Endothelial cell of umbilical vein (primary cell): ENCODE measurements around the gene NETO1. TPM values are rescaled to one million over a fixed set of nuclear protein-coding genes. Genes with fewer than 3 reads are reported as not detected.

Experiments
- BruUV-seq: library from RNA; stranded (reverse); fragments of 400-500 nt; replicated peaks from 2 replicates; lab custom pipeline; 2021; lab: Mats Ljungman, UMichigan
- CTCF ChIA-PET: fragments of 300-600, 350-600 bp; sonication (Branson Sonifier 250); formaldehyde crosslinking; loops from one replicate; lab custom pipeline; 2021; ENCODE audit warnings: antibody characterized with exemption, inconsistent platforms; lab: Charles Lee
- POLR2A ChIA-PET: fragments of 300-600, 350-600 bp; sonication (Branson Sonifier 250); formaldehyde crosslinking; loops from one replicate; lab custom pipeline; 2021; ENCODE audit warnings: antibody characterized with exemption, inconsistent platforms; lab: Charles Lee
- DNase-seq: peaks from one replicate; pipeline ENCODE4 v3.0.0-alpha.2; 2011; ENCODE audit warnings: low read depth, low spot score
- FAIRE-seq: peaks from 2 replicates; lab custom pipeline; 2011; peaks lifted over from hg19 to GRCh38; lab: Jason Lieb, UNC
- H2AFZ ChIP-seq: 2 replicates; pipeline ENCODE4 v1.6.0; 2012; ENCODE audit warnings: low read depth, low read length, control low read depth, inconsistent platforms
- H3K27ac ChIP-seq: 2 replicates; pipeline ENCODE4 v1.5.1; 2011; ENCODE audit warnings: low read depth, mild to moderate bottlenecking, control low read depth, low read length, moderate library complexity; ENCODE audit not compliant: insufficient read depth
- H3K27me3 ChIP-seq, 2 experiments: 2 replicates each; pipeline versions ENCODE4 v1.6.0 to v1.6.1; 2011; ENCODE audit warnings: low read length in 2 of 2, mixed read lengths in 1 of 2; ENCODE audit not compliant: control insufficient read depth in 2 of 2, insufficient read depth in 2 of 2
- H3K36me3 ChIP-seq, 2 experiments: 2 replicates in 1 of 2; 3 replicates in 1 of 2; pipeline ENCODE4 v1.5.1; 2011; ENCODE audit warnings: low read length in 2 of 2, mild to moderate bottlenecking in 1 of 2, moderate library complexity in 1 of 2; ENCODE audit not compliant: control insufficient read depth in 2 of 2, insufficient read depth in 2 of 2; ENCODE audit errors: extremely low read depth in 1 of 2
- H3K4me1 ChIP-seq: 3 replicates; pipeline ENCODE4 v1.5.1; 2011; ENCODE audit warnings: mild to moderate bottlenecking, low read length; ENCODE audit not compliant: control insufficient read depth, insufficient read depth; ENCODE audit errors: extremely low read depth
- H3K4me2 ChIP-seq: 2 replicates; pipeline ENCODE4 v1.6.1; 2011; ENCODE audit warnings: low read length, control low read depth, mixed read lengths; ENCODE audit not compliant: insufficient read depth
- H3K4me3 ChIP-seq, 3 experiments: fragments of 200-600 bp in 1 of 3; sonication (generic), shearing (Covaris generic) in 1 of 3; replicated peaks in 1 of 3; 2 replicates each; pipeline ENCODE4 v1.5.1; 2011 to 2016; ENCODE audit warnings: control low read depth in 3 of 3, low read length in 3 of 3, mild to moderate bottlenecking in 2 of 3, inconsistent platforms in 1 of 3, low read depth in 1 of 3, moderate library complexity in 1 of 3; ENCODE audit not compliant: insufficient read depth in 1 of 3
- H3K79me2 ChIP-seq: 2 replicates; pipeline ENCODE4 v1.6.0; 2012; ENCODE audit warnings: low read length, inconsistent platforms; ENCODE audit not compliant: control insufficient read depth, insufficient read depth
- H3K9ac ChIP-seq: replicated peaks from 2 replicates; pipeline ENCODE3; 2011; ENCODE audit warnings: low read length, control low read depth; ENCODE audit not compliant: insufficient read depth; ENCODE audit errors: extremely low read depth
- H3K9me1 ChIP-seq: replicated peaks from 3 replicates; pipeline ENCODE4 v1.6.0; 2011; ENCODE audit warnings: mild to moderate bottlenecking, low read length; ENCODE audit not compliant: control insufficient read depth, insufficient read depth; ENCODE audit errors: extremely low read depth
- H3K9me3 ChIP-seq: replicated peaks from 2 replicates; pipeline ENCODE4 v1.5.1; 2012; ENCODE audit warnings: low read length, inconsistent platforms; ENCODE audit not compliant: control insufficient read depth, insufficient read depth
- H4K20me1 ChIP-seq: replicated peaks from 2 replicates; pipeline ENCODE3; 2011; ENCODE audit warnings: mild to moderate bottlenecking, low read length; ENCODE audit not compliant: control insufficient read depth, insufficient read depth; ENCODE audit errors: extremely low read depth
- CTCF ChIP-seq, 2 donors: IDR thresholded peaks; 1 replicate in 1 of 2; 2 replicates in 1 of 2; pipeline ENCODE4 v1.5.1; 2011; ENCODE audit warnings: low read length in 2 of 2, mild to moderate bottlenecking in 2 of 2, moderate library complexity in 2 of 2, control low read depth in 1 of 2, inconsistent platforms in 1 of 2, low read depth in 1 of 2; ENCODE audit not compliant: insufficient read depth in 1 of 2; ENCODE audit errors: extremely low read depth in 1 of 2
- EZH2 ChIP-seq: IDR thresholded peaks from 2 replicates; pipeline ENCODE4 v1.6.1; 2012; ENCODE audit warnings: borderline replicate concordance, low read depth, mild to moderate bottlenecking, moderate library complexity, low read length, inconsistent platforms; ENCODE audit not compliant: severe bottlenecking
- FOS ChIP-seq: IDR thresholded peaks from 2 replicates; pipeline ENCODE4 v1.6.1; 2011; ENCODE audit warnings: mild to moderate bottlenecking, low read length, moderate library complexity, borderline replicate concordance; ENCODE audit not compliant: insufficient read depth
- GATA2 ChIP-seq: IDR thresholded peaks from 2 replicates; pipeline ENCODE4 v1.7.0; 2011; ENCODE audit warnings: low read depth, mild to moderate bottlenecking, moderate library complexity, mixed read lengths, low read length; ENCODE audit not compliant: insufficient read length, insufficient read depth
- JUN ChIP-seq: IDR thresholded peaks from 2 replicates; pipeline ENCODE4 v1.6.1; 2011; ENCODE audit warnings: borderline replicate concordance, low read depth; ENCODE audit not compliant: insufficient read length, insufficient read depth
- MYC ChIP-seq: IDR thresholded peaks from one replicate; pipeline ENCODE4 v1.6.1; 2011; ENCODE audit warnings: mild to moderate bottlenecking, low read depth, low read length
- POLR2A ChIP-seq: IDR thresholded peaks from 2 replicates; pipeline ENCODE4 v1.6.1; 2012; ENCODE audit warnings: low read depth, mild to moderate bottlenecking, control low read depth, low read length
- POLR2AphosphoS5 ChIP-seq: IDR thresholded peaks from 2 replicates; pipeline ENCODE4 v1.6.1; 2012; ENCODE audit warnings: low read depth, mild to moderate bottlenecking, control low read depth, low read length, moderate library complexity; ENCODE audit not compliant: insufficient read depth
- dilution Hi-C: fragments of 300-500 bp; cut with MboI; formaldehyde crosslinking; loops from one replicate; pipeline ENCODE4 v1.15.0; 2019; ENCODE audit warnings: low sequenced_read_pairs; ENCODE audit not compliant: extremely low pct_ligation_motif_present
- intact Hi-C: fragments of 100-400 bp; cut with micrococcal nuclease; formaldehyde crosslinking; loops from one replicate; pipeline ENCODE4 v1.10.0; 2022
- polyA plus RNA-seq, 4 experiments: library from polyadenylated mRNA; depleted of rRNA in 3 of 4; stranded (reverse) in 3 of 4; unstranded in 1 of 4; fragments of >200 nt; gene quantifications; 2 replicates each; pipeline versions ENCODE4 v1.2.1 to v1.2.3, GENCODE V29; 2011 to 2012; ENCODE audit warnings: missing spikeins in 1 of 4
- total RNA-seq: library from RNA; stranded (reverse); gene quantifications from 2 replicates; pipeline ENCODE4 v1.2.3, GENCODE V29; 2021
- TF ChIP-seq, protein P1 (sequence below): IDR thresholded peaks from 2 replicates; pipeline ENCODE4 v1.6.1; 2011; ENCODE audit not compliant: insufficient read depth, insufficient read length

The NETO1 gene
- total and polyA plus RNA-seq, 2 donors (not counting 3 experiments of a cell fraction or from before 2014, with no cell fraction given) = not detected

DNA sequence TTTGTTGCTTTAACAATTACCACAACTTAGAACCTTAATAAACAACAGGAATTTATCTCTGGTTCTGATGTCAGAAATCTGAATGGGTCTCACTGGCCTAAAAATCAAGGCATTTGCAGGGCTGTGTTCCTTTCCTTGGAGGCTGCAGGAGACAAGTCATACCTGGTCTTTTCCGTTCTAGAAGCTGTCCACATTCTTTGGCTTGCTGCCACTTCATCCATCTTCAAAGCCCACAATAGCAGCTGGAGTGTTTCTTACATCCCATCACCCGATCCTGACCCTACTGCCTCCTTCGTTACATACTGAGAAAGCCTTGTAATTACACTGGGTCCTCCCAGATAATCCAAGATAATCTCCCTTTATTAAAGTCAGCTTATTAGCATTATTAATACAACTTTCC is 18.1 kb downstream of the NETO1 start:
- CTCF ChIA-PET = no interaction called here
- Histone ChIP-seq H3K4me2 (no peak overlapping the region), H3K4me3 (no peak overlapping the region), H4K20me1 (no peaks in the 10 kb centered on the region), H3K9me3 (peaks cover 3% of the 10 kb centered on the region), H3K27me3 (no peaks in the 10 kb centered on the region), H2AFZ (no peak overlapping the region), H3K9ac (no peak overlapping the region), H3K4me1 (no peaks in the 10 kb centered on the region), H3K9me1 (no peaks in the 10 kb centered on the region), H3K36me3 (no peaks in the 10 kb centered on the region), H3K27ac (no peak overlapping the region), H3K79me2 (no peaks in the 10 kb centered on the region)
- FAIRE-seq (no peak), DNase-seq (no peak)
- no TSS peak for BruUV-seq
- dilution Hi-C loops = no loop called here
- intact Hi-C loops = no loop called here
- TF ChIP-seq, protein P1, sequence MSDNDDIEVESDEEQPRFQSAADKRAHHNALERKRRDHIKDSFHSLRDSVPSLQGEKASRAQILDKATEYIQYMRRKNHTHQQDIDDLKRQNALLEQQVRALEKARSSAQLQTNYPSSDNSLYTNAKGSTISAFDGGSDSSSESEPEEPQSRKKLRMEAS = no peak
- TF ChIP-seq FOS (no peak), GATA2 (no peak), POLR2AphosphoS5 (no peak)
- POLR2A ChIA-PET = no interaction called here

GRCh38 chr18:72848503-72849237 is 19.1 kb downstream of the NETO1 start:
- Histone ChIP-seq H3K9me3 (peaks cover 3% of the 10 kb centered on the region), H2AFZ (no peak overlapping the region), H3K4me3 (no peak overlapping the region), H3K4me2 (no peak overlapping the region), H3K27me3 (no peaks in the 10 kb centered on the region), H3K27ac (no peak overlapping the region), H3K36me3 (no peaks in the 10 kb centered on the region), H3K9ac (no peak overlapping the region), H3K9me1 (no peaks in the 10 kb centered on the region), H3K4me1 (no peaks in the 10 kb centered on the region), H4K20me1 (no peaks in the 10 kb centered on the region), H3K79me2 (no peaks in the 10 kb centered on the region)
- dilution Hi-C loops (no loop called here), intact Hi-C loops (no loop called here)
- no peak for TF ChIP-seq FOS
- TF ChIP-seq POLR2AphosphoS5 = no peak
- no peak for TF ChIP-seq CTCF (IDR thresholded peaks at IDR 0.05; ENCODE audit: extremely low read depth in 1 of 2, insufficient read depth in 1 of 2, low read depth in 1 of 2, low read length in 2 of 2)
- no peak for TF ChIP-seq EZH2
- TF ChIP-seq, protein P1 = no peak
- TF ChIP-seq POLR2A = no peak
- TF ChIP-seq MYC = no peak
- TF ChIP-seq GATA2 = no peak
- TF ChIP-seq JUN = no peak
- no peak for DNase-seq
- no TSS peak for BruUV-seq
- POLR2A ChIA-PET = no interaction called here
- FAIRE-seq = no peak
- CTCF ChIA-PET = no interaction called here
